OCI-LY7 (cell line): ENCODE data around the gene GAR1. TPM values are rescaled to one million over a fixed set of nuclear protein-coding genes. Genes with fewer than 3 reads are reported as not detected.
A peak's percentile ranks its signal among the peaks of the same experiment; 100 is the strongest.

Experiments used
- BruUV-seq: library from RNA; stranded (reverse); fragments of 400-500 nt; replicated peaks from 2 replicates; lab custom pipeline; 2021; lab: Mats Ljungman, UMichigan
- CTCF ChIA-PET: fragments of 300-600 bp; sonication (Branson Sonifier 250); formaldehyde crosslinking; loops from one replicate; lab custom pipeline; 2022; ENCODE audit warnings: antibody characterized with exemption; ENCODE audit not compliant: unreplicated experiment; lab: Charles Lee
- POLR2A ChIA-PET: fragments of 300-600 bp; sonication (Branson Sonifier 250); formaldehyde crosslinking; loops from one replicate; lab custom pipeline; 2022; ENCODE audit warnings: antibody characterized with exemption; lab: Charles Lee
- DNase-seq: peaks from one replicate; pipeline ENCODE4 v3.0.0-alpha.2; 2015; ENCODE audit warnings: low spot score
- H2AFZ ChIP-seq: fragments of 200-600 bp; sonication (generic), shearing (Covaris generic); 2 replicates; pipeline ENCODE4 v1.6.1; 2014; ENCODE audit warnings: mild to moderate bottlenecking, antibody characterized with exemption, low read length, moderate library complexity
- H3K27ac ChIP-seq: fragments of 200-600 bp; sonication (generic); 2 replicates; pipeline ENCODE4 v1.5.1; 2014; ENCODE audit warnings: mixed run types, low read depth, mild to moderate bottlenecking, moderate library complexity, low read length, inconsistent platforms; ENCODE audit not compliant: poor library complexity, severe bottlenecking
- H3K36me3 ChIP-seq: fragments of 200-600 bp; sonication (generic); 2 replicates; pipeline ENCODE4 v1.6.1; 2014; ENCODE audit warnings: mild to moderate bottlenecking, antibody characterized with exemption, low read length, moderate library complexity, mixed read lengths; ENCODE audit not compliant: insufficient read depth
- H3K4me1 ChIP-seq: fragments of 200-600 bp; sonication (generic); 2 replicates; pipeline ENCODE4 v1.5.1; 2014; ENCODE audit warnings: mild to moderate bottlenecking, low read length; ENCODE audit not compliant: insufficient read depth, poor library complexity, severe bottlenecking
- H3K4me2 ChIP-seq: fragments of 200-600 bp; sonication (generic); 2 replicates; pipeline ENCODE4 v1.6.1; 2014; ENCODE audit warnings: mild to moderate bottlenecking, low read length
- H3K4me3 ChIP-seq: fragments of 200-600 bp; sonication (generic); 2 replicates; pipeline ENCODE4 v1.5.1; 2014; ENCODE audit warnings: mild to moderate bottlenecking, low read depth, low read length; ENCODE audit not compliant: poor library complexity, severe bottlenecking
- H3K79me2 ChIP-seq: fragments of 200-600 bp; sonication (generic); 2 replicates; pipeline ENCODE4 v1.6.1; 2016; ENCODE audit warnings: low read depth, mild to moderate bottlenecking, low read length, moderate library complexity, mixed read lengths; ENCODE audit not compliant: insufficient read depth
- H3K9me2 ChIP-seq: fragments of 200-600 bp; sonication (generic); 2 replicates; pipeline ENCODE4 v1.6.1; 2016; ENCODE audit warnings: mild to moderate bottlenecking, low read length, mixed read lengths; ENCODE audit not compliant: insufficient read depth
- H3K9me3 ChIP-seq: fragments of 200-600 bp; sonication (generic); 2 replicates; pipeline ENCODE4 v1.6.1; 2014; ENCODE audit warnings: mild to moderate bottlenecking, mixed run types, low read length, mixed read lengths
- H4K20me1 ChIP-seq: fragments of 200-600 bp; sonication (generic); 2 replicates; pipeline ENCODE4 v1.6.1; 2014; ENCODE audit warnings: mild to moderate bottlenecking, antibody characterized with exemption, low read length, moderate library complexity, mixed read lengths; ENCODE audit not compliant: insufficient read depth
- EZH2phosphoT487 ChIP-seq: fragments of 200-600 bp; sonication (generic); IDR thresholded peaks from 2 replicates; pipeline ENCODE4 v1.6.1; 2018; ENCODE audit warnings: low read depth, borderline replicate concordance, mild to moderate bottlenecking, mixed run types, antibody characterized with exemption, low read length, moderate library complexity, mixed read lengths
- intact Hi-C: fragments of 100-400 bp; cut with micrococcal nuclease; formaldehyde crosslinking; loops from one replicate; pipeline ENCODE4 v1.10.0; 2022; ENCODE audit not compliant: unreplicated experiment
- total RNA-seq, 2 experiments: library from RNA; depleted of rRNA in 1 of 2; stranded (reverse); fragments of >200 nt in 1 of 2; shearing (Covaris generic) in 1 of 2; gene quantifications; 2 replicates each; pipeline ENCODE4 v1.2.3, GENCODE V29; 2014 to 2022
- TF ChIP-seq, protein P1 (sequence below): fragments of 200-600 bp; sonication (generic); conservative IDR thresholded peaks from 2 replicates; pipeline ENCODE4 v1.5.1; 2014; ENCODE audit warnings: mild to moderate bottlenecking, antibody characterized with exemption, low read length, moderate library complexity, mixed read lengths

GAR1 gene
- total RNA-seq, 2 experiments from 2014 or later, result 16.4 to 42.5 TPM

DNA sequence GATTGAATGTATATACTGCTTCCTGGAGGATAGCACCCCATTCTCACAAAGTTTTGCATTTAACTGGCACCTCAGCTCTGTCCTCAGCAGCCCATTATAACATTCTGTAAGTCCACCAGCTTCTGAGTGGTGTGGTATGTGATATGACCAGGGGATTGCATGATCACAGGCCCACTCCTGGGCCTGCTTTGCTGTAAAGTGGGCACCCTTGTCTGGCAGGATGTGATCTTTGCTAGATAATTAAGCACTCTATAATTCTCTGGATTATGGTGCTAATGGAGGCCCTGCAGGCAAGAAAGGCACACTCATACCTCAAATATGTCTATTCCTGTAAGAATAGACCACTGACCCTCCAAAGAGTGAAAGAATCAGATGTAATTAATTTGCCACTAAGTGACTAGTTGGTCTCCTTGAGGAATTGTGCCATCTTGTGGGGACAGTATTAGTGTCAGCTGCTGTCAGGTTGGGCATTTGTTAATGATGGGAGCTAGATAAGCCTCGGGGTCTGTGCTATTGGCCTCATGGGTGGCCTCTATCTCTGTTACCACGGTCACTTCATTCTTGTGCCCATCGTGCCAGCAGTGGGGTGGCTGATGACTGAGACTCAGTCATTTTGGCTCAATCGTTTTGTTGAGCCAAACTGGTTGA is 11.5 kb upstream of the GAR1 start:
- no peaks in the 10 kb centered on the region for H3K36me3 ChIP-seq
- no peaks in the 10 kb centered on the region for H3K4me1 ChIP-seq
- CTCF ChIA-PET, result no interaction called here
- BruUV-seq, result no TSS peak
- H3K27ac ChIP-seq, result no peak overlapping the region
- DNase-seq, result peak; percentile 64
- no peaks in the 10 kb centered on the region for H3K9me3 ChIP-seq
- no peaks in the 10 kb centered on the region for H3K79me2 ChIP-seq
- no peak overlapping the region for H3K4me2 ChIP-seq
- no peaks in the 10 kb centered on the region for H4K20me1 ChIP-seq
- intact Hi-C loops, result loop anchor here (1.0 to 2.0 kb wide), 2 partner anchors 101 to 382 kb away; partner anchors contain the start of gene CASP6
- no peak overlapping the region for H3K4me3 ChIP-seq
- no peak for TF ChIP-seq EZH2phosphoT487
- TF ChIP-seq, protein P1, sequence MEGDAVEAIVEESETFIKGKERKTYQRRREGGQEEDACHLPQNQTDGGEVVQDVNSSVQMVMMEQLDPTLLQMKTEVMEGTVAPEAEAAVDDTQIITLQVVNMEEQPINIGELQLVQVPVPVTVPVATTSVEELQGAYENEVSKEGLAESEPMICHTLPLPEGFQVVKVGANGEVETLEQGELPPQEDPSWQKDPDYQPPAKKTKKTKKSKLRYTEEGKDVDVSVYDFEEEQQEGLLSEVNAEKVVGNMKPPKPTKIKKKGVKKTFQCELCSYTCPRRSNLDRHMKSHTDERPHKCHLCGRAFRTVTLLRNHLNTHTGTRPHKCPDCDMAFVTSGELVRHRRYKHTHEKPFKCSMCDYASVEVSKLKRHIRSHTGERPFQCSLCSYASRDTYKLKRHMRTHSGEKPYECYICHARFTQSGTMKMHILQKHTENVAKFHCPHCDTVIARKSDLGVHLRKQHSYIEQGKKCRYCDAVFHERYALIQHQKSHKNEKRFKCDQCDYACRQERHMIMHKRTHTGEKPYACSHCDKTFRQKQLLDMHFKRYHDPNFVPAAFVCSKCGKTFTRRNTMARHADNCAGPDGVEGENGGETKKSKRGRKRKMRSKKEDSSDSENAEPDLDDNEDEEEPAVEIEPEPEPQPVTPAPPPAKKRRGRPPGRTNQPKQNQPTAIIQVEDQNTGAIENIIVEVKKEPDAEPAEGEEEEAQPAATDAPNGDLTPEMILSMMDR, result peak; percentile 76
- POLR2A ChIA-PET, result interaction anchor here (1.5 kb wide), 1 partner anchor 21 kb away, joined by 3 read pairs; no protein-coding TSS in a partner anchor
- 0 out of 2 replicates have a peak overlapping the region, but pooled peaks have one; percentile 2 for H2AFZ ChIP-seq
- no peaks in the 10 kb centered on the region for H3K9me2 ChIP-seq

DNA sequence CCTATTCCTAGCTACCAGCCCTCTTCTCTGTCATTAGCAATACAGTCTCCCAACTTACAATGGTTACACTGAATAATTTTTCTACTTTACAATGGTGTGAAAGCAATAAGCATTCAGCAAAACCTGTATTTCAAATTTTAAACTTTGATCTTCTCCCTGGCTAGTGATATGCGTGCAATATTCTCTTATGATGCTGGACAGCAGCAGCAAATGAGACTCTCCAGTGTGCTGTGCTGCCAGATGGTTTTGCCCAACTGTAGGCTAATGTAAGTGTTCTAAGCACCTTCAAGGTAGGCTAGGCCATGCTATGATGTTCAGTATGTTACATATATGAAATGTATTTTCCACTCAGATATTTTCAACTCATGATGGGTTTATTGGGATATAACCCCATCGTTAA is 5.9 kb upstream of the GAR1 start:
- DNase-seq, result no peak
- Histone ChIP-seq H3K4me2 (no peak overlapping the region), H3K9me3 (no peaks in the 10 kb centered on the region), H3K79me2 (no peaks in the 10 kb centered on the region), H2AFZ (no peak overlapping the region), H3K9me2 (no peaks in the 10 kb centered on the region), H3K4me1 (peaks cover 2% of the 10 kb centered on the region), H3K4me3 (no peak overlapping the region), H3K27ac (no peak overlapping the region), H4K20me1 (no peaks in the 10 kb centered on the region), H3K36me3 (no peaks in the 10 kb centered on the region)
- BruUV-seq, result no TSS peak
- intact Hi-C loops, result loop anchor here (10.0 kb wide), 1 partner anchor 385 kb away; the partner anchor contains the start of gene ELOVL6
- ChIA-PET CTCF (no interaction called here), POLR2A (interaction anchor here (0.7 kb wide), 1 partner anchor 949 kb away, joined by 6 read pairs; no protein-coding TSS in a partner anchor)
- TF ChIP-seq EZH2phosphoT487, result no peak
- TF ChIP-seq, protein P1, result no peak
